ENCODE measurements around the gene SETD1B. TPM values are rescaled to one million over a fixed set of nuclear protein-coding genes. Genes with fewer than 3 reads are reported as not detected.
"Not testable (repeated sequence)": the region's sequence is repeated elsewhere in the genome, so short reads cannot be mapped to it uniquely, and the experiment has no call there.

SETD1B gene
- total RNA-seq, 1 donor from 2014 or later, result 25.9 TPM

- peaks cover 21% of the 10 kb centered on the region for H3K4me1 Mint-ChIP-seq
- no peak for DNase-seq (ENCODE audit: low read depth, low spot score)
- no peaks in the 10 kb centered on the region for H3K36me3 Mint-ChIP-seq (ENCODE audit: low read depth)
- no peak overlapping the region for H3K4me3 Mint-ChIP-seq
- H3K27ac Mint-ChIP-seq (ENCODE audit: unreplicated experiment), result no peak overlapping the region
- H3K9me3 Mint-ChIP-seq, result no peaks in the 10 kb centered on the region
- H3K27me3 Mint-ChIP-seq (ENCODE audit: low read depth), result peaks cover 10% of the 10 kb centered on the region
- no peak for TF ChIP-seq CTCF (conservative IDR thresholded peaks at IDR 0.05)
Measured at GRCh38 chr12:121788176-121788818, 15.5 kb upstream of the SETD1B start.

GRCh38 chr12:121789233-121789781, 14.5 kb upstream of the SETD1B start:
- peaks cover 1% of the 10 kb centered on the region for H3K36me3 Mint-ChIP-seq (ENCODE audit: low read depth)
- no peak overlapping the region for H3K27ac Mint-ChIP-seq (ENCODE audit: unreplicated experiment)
- peaks cover 20% of the 10 kb centered on the region for H3K4me1 Mint-ChIP-seq
- no peaks in the 10 kb centered on the region for H3K9me3 Mint-ChIP-seq
- no peak for TF ChIP-seq CTCF (conservative IDR thresholded peaks at IDR 0.05)
- H3K27me3 Mint-ChIP-seq (ENCODE audit: low read depth), result peaks cover 14% of the 10 kb centered on the region
- H3K4me3 Mint-ChIP-seq, result no peak overlapping the region
- DNase-seq (ENCODE audit: low read depth, low spot score), result no peak

GRCh38 chr12:121789800-121790728, 13.7 kb upstream of the SETD1B start:
- Mint-ChIP-seq H3K9me3 (no peaks in the 10 kb centered on the region), H3K27me3 (ENCODE audit: low read depth) (peaks cover 21% of the 10 kb centered on the region), H3K36me3 (ENCODE audit: low read depth) (peaks cover 3% of the 10 kb centered on the region), H3K4me3 (peak overlapping the region; percentile 32), H3K27ac (ENCODE audit: unreplicated experiment) (peak overlapping the region; percentile 24), H3K4me1 (peaks cover 23% of the 10 kb centered on the region)
- TF ChIP-seq CTCF (conservative IDR thresholded peaks at IDR 0.05), result no peak
- no peak for DNase-seq (ENCODE audit: low read depth, low spot score)

- peaks cover 26% of the 10 kb centered on the region for H3K4me1 Mint-ChIP-seq
- H3K27me3 Mint-ChIP-seq (ENCODE audit: low read depth), result peaks cover 25% of the 10 kb centered on the region
- H3K27ac Mint-ChIP-seq (ENCODE audit: unreplicated experiment); H3K9me3 Mint-ChIP-seq; DNase-seq (ENCODE audit: low read depth, low spot score); H3K36me3 Mint-ChIP-seq (ENCODE audit: low read depth): not testable (repeated sequence)
- peak overlapping the region; percentile 49 for H3K4me3 Mint-ChIP-seq
Measured at GRCh38 chr12:121790785-121791184, 13.0 kb upstream of the SETD1B start.

- Mint-ChIP-seq H3K9me3 (no peaks in the 10 kb centered on the region), H3K36me3 (ENCODE audit: low read depth) (peaks cover 6% of the 10 kb centered on the region), H3K4me3 (peak overlapping the region; percentile 85), H3K27me3 (ENCODE audit: low read depth) (peaks cover 25% of the 10 kb centered on the region), H3K4me1 (peaks cover 31% of the 10 kb centered on the region), H3K27ac (ENCODE audit: unreplicated experiment) (no peak overlapping the region)
- DNase-seq (ENCODE audit: low read depth, low spot score), result no peak
- no peak for TF ChIP-seq CTCF (conservative IDR thresholded peaks at IDR 0.05)
Measured at GRCh38 chr12:121791671-121792551, 11.9 kb upstream of the SETD1B start.

Data from neural crest cell (in vitro differentiated cells).